Activated CD8-positive, alpha-beta memory T cell treated with anti-CD3 and anti-CD28 coated beads, Interleukin-2, amount 10 ng/mL, durations not matched to agents 7 days and 5 days (primary cell): ENCODE measurements around the gene TGIF2. TPM values are rescaled to one million over a fixed set of nuclear protein-coding genes. Genes with fewer than 3 reads are reported as not detected.
"Not testable (repeated sequence)": the region's sequence is repeated elsewhere in the genome, so short reads cannot be mapped to it uniquely, and the experiment has no call there.

Experiments used
- ATAC-seq: fragments of 150-1000 bp; cut with Tn5 transposase; one replicate; pipeline ENCODE4 v1.10.0; 2021; ENCODE audit warnings: moderate library complexity
- CTCF ChIA-PET: fragments of 350-600 bp; sonication (Branson Sonifier 250); formaldehyde crosslinking; loops from one replicate; lab custom pipeline; 2021; ENCODE audit warnings: antibody characterized with exemption; lab: Charles Lee
- DNase-seq: peaks from one replicate; pipeline ENCODE4 v3.0.0-alpha.2; 2020
- H3K27ac Mint-ChIP-seq: one replicate; pipeline ENCODE4 v1.8.0; 2021; ENCODE audit warnings: mild to moderate bottlenecking, mixed read lengths
- H3K27me3 Mint-ChIP-seq: one replicate; pipeline ENCODE4 v1.8.0; 2021; ENCODE audit warnings: mixed read lengths
- H3K36me3 Mint-ChIP-seq: one replicate; pipeline ENCODE4 v1.8.0; 2021; ENCODE audit warnings: mild to moderate bottlenecking, mixed read lengths
- H3K4me1 Mint-ChIP-seq: one replicate; pipeline ENCODE4 v1.8.0; 2021; ENCODE audit warnings: mixed read lengths
- H3K4me3 Mint-ChIP-seq: one replicate; pipeline ENCODE4 v1.8.0; 2021; ENCODE audit warnings: mild to moderate bottlenecking, moderate library complexity, mixed read lengths
- H3K9me3 Mint-ChIP-seq: one replicate; pipeline ENCODE4 v1.8.0; 2022; ENCODE audit warnings: low read depth, mixed read lengths
- total RNA-seq, 2 experiments: library from RNA; stranded (reverse); gene quantifications; one replicate each; pipeline ENCODE4 v1.2.3, GENCODE V29; 2021

The TGIF2 gene
- total RNA-seq, 2 experiments from 2014 or later: 32.5 to 40.9 TPM

DNA sequence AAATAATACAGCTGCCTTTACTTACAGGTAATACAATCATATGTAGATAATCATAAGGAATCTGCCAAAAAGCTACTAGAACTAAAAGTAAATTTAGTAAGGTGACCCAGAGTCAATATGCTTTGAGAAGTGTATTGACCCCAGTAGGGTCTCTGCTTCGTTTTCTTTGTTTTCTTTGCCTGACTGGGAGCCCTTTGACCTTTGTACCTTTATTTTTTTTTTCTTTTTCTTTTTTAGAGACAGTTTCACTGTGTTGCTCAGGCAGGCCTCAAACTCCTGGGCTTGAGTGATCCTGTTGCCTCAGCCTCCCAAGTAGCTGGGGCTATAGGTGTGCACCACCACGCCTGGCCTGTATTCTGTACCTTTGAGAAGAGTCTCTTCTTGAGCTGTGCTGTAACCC is 50.0 kb downstream of the TGIF2 start:
- Mint-ChIP-seq H3K4me1 (peaks cover 36% of the 10 kb centered on the region), H3K27ac (peak overlapping the region; percentile 48), H3K9me3 (no peaks in the 10 kb centered on the region), H3K36me3 (peaks cover 57% of the 10 kb centered on the region), H3K27me3 (no peaks in the 10 kb centered on the region), H3K4me3 (no peak overlapping the region)
- ATAC-seq: no peak
- DNase-seq: no peak
- CTCF ChIA-PET: interaction anchor here (0.8 to 2.5 kb wide), 4 partner anchors 11 to 150 kb away, joined by 3 to 11 read pairs (median 4); partner anchors contain the start of gene DSN1

DNA sequence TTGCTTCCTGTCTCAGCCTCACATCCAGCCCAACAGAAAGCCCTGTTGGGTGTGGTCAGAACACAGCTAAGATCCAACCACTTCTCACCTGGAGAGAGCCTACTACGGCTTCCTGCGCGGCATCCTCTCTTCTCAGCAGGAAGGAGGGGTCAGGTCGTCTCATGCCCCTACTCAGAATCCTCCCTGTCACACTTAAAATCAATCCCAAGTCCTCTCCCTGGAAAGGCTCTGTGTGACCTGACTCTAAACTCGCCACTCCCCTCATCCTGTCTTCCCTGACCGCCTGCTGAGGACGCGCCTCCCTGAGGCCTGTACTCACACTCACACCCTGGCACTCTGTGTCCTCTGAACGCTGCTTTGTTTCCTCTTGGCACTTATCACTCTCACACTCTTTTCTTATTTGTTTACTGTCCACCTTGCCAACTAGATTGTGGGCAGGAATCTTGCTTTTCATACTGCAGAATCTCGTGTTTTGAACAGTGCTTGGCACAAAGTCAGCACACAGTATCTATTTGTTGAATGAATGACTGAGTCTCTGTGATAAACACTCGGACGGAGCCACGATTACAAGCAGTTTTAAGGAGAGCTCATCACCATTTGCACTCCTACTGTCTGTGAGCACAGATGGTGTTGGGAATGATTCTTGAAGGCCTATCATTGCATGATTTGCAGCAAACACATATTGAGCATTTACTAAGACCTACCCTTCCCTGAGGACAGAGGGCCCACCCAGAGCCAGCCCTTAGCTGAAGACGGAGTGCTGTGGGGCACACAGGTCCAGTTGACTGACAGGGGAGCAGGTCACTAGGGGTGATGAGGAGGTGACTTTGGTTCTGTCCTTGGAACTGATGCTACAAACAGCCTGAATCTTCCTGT is 50.9 kb downstream of the TGIF2 start:
- Mint-ChIP-seq H3K9me3 (no peaks in the 10 kb centered on the region), H3K36me3 (peaks cover 59% of the 10 kb centered on the region), H3K4me1 (peaks cover 43% of the 10 kb centered on the region), H3K27me3 (no peaks in the 10 kb centered on the region), H3K27ac (peak overlapping the region; percentile 48), H3K4me3 (no peak overlapping the region)
- ATAC-seq (no peak), DNase-seq (no peak)
- CTCF ChIA-PET: interaction anchor here (0.8 to 2.5 kb wide), 5 partner anchors 11 to 150 kb away, joined by 3 to 11 read pairs (median 4); partner anchors contain the start of gene DSN1

DNA sequence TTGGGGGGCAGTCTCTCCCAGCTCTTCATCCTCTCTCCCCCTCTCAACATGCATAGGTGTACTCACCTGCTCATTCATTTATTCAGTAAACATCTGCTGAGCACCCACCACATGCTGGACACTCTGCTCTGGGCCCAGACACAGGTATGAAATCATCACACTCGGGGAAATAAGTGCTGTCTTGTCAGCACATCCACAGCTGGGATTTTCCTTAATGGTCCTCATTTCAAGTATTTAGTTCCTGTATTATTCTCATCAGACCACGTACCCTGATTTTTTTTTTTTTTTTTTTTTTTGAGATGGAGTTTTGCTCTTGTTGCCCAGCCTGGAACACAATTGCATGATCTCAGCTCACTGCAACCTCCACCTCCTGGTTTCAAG is 51.5 kb downstream of the TGIF2 start:
- H3K9me3 Mint-ChIP-seq: no peaks in the 10 kb centered on the region
- no peak overlapping the region for H3K4me3 Mint-ChIP-seq
- H3K27ac Mint-ChIP-seq: no peak overlapping the region
- DNase-seq (no peak), ATAC-seq (no peak)
- H3K4me1 Mint-ChIP-seq: peaks cover 49% of the 10 kb centered on the region
- CTCF ChIA-PET: interaction anchor here (0.9 to 2.5 kb wide), 3 partner anchors 12 to 133 kb away, joined by 3 to 11 read pairs (median 4); no protein-coding TSS in a partner anchor
- H3K27me3 Mint-ChIP-seq: no peaks in the 10 kb centered on the region
- H3K36me3 Mint-ChIP-seq: peaks cover 62% of the 10 kb centered on the region

DNA sequence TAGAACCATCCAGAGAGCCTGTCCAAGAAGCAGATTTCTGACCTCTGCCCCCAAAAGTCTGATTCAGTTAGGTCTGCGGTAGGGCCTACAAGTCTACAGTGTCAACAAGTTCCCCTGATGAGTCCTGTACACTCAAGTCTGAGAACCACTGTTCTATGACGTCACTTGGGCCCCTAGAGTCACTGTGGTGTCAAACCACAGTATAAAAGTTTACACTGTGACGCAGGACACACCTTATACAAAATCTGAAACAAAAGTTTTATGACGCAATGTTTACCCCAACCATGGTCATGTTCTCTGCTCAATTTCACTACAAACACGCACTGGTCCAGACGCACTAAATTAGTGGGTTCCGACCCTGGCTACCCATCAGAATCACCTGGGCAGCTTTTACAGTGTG is 54.7 kb downstream of the TGIF2 start:
- H3K27me3 Mint-ChIP-seq: no peaks in the 10 kb centered on the region
- ATAC-seq (peak; percentile 62), DNase-seq (peak; percentile 75)
- H3K27ac Mint-ChIP-seq: peak overlapping the region; percentile 83
- no peaks in the 10 kb centered on the region for H3K9me3 Mint-ChIP-seq
- H3K4me3 Mint-ChIP-seq: no peak overlapping the region
- peaks cover 70% of the 10 kb centered on the region for H3K36me3 Mint-ChIP-seq
- peaks cover 68% of the 10 kb centered on the region for H3K4me1 Mint-ChIP-seq
- CTCF ChIA-PET: interaction anchor here (1.2 to 5.5 kb wide), 2 partner anchors 17 to 23 kb away, joined by 5 to 22 read pairs; partner anchors contain the start of gene RAB5IF

DNA sequence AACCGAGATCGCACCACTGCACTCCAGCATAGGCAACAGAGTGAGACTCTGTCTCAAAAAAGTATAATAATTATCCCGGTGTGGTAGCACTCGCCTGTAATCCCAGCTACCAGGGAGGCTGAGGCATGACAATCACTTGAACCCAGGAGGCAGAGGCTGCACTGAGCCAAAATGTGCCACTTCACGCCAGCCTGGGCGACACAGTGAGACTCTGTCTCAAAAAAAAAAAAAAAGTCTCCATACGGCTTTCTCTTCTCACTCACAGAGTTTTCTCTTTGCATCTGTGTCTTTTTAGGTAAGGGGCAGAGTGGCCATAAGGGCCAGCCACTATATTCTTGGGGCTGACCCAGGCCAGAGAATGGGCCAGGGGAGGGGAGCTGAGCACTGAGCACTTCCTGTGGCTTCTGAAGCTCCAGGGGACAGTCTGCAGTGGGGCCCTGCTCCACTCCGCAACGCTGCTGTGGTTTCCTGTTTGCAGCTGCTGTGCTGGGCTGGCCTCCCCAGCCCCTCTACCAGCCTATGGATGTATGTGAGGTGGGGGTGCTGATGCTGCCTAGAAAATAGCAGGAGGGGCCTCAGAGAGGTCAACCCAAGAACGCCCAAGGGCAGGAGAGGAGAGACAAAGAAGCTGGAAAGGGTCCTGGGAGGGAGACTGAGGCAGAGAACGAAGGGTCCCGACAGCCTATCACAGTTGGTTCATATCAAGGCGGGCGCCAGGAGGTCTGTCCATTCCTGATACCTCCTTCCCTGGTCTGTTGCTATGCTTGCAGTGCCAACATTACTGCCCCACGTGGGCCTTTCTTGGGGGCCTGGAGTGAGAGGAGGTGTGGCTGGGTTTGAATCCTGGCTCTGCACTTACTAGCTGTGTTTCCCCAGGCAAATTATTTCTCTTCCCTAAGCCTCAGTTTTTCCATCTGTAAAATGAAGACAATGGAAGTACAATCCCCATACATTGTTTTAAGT is 56.6 kb downstream of the TGIF2 start:
- ATAC-seq (peak; percentile 89), DNase-seq (peak; percentile 83)
- Mint-ChIP-seq H3K4me1 (peaks cover 64% of the 10 kb centered on the region), H3K9me3 (no peaks in the 10 kb centered on the region), H3K4me3 (peak overlapping the region; percentile 64), H3K27me3 (no peaks in the 10 kb centered on the region), H3K27ac (peak overlapping the region; percentile 96), H3K36me3 (peaks cover 61% of the 10 kb centered on the region)
- CTCF ChIA-PET: interaction anchor here (0.6 to 5.5 kb wide), 16 partner anchors 16 to 179 kb away, joined by 3 to 22 read pairs (median 3); partner anchors contain the start of genes DSN1, RAB5IF, SLA2 and TGIF2

DNA sequence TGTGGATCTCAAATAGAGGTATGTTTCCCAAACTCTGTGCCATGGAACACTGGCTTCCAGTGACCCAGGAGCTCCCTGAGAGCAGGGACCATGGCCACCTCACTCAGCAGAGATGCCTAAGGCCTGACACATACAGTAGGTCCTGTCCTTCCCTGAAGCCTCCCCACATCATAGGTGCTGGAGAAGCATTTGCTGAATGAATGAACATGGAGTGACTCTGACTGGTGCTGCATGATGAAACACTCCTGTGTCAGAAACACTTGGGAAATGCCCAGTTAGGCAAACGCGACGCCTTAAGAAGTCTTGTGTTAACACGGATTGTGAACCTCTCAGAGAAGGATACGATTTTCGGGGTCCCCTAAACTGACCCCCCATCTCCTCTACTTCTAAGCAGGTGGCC is 58.2 kb downstream of the TGIF2 start:
- CTCF ChIA-PET: interaction anchor here (1.1 to 1.6 kb wide), 2 partner anchors 13 to 177 kb away, joined by 3 to 10 read pairs; no protein-coding TSS in a partner anchor
- ATAC-seq (no peak), DNase-seq (no peak)
- Mint-ChIP-seq H3K4me1 (peaks cover 69% of the 10 kb centered on the region), H3K27ac (peak overlapping the region; percentile 96), H3K36me3 (peaks cover 63% of the 10 kb centered on the region), H3K9me3 (no peaks in the 10 kb centered on the region), H3K4me3 (no peak overlapping the region), H3K27me3 (no peaks in the 10 kb centered on the region)

DNA sequence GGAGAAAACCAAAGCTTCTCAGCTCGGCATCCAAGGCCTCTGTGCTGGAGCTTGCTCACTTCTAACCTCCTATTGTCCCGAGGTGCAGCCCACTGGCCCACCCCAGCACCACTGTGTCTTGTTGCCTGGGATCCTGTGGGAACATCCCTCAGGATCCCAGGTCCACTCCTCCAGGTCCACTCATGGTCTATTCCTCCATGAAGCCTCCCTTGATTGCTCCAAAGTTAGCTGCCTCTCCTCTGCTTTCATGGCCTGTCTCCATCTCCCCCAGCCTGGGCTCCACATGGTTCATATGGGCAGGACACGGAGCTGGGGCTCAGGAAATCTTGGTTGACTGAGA is 58.7 kb downstream of the TGIF2 start:
- CTCF ChIA-PET: interaction anchor here (1.6 kb wide), 1 partner anchor 12 kb away, joined by 10 read pairs; no protein-coding TSS in a partner anchor
- H3K36me3 Mint-ChIP-seq: peaks cover 62% of the 10 kb centered on the region

DNA sequence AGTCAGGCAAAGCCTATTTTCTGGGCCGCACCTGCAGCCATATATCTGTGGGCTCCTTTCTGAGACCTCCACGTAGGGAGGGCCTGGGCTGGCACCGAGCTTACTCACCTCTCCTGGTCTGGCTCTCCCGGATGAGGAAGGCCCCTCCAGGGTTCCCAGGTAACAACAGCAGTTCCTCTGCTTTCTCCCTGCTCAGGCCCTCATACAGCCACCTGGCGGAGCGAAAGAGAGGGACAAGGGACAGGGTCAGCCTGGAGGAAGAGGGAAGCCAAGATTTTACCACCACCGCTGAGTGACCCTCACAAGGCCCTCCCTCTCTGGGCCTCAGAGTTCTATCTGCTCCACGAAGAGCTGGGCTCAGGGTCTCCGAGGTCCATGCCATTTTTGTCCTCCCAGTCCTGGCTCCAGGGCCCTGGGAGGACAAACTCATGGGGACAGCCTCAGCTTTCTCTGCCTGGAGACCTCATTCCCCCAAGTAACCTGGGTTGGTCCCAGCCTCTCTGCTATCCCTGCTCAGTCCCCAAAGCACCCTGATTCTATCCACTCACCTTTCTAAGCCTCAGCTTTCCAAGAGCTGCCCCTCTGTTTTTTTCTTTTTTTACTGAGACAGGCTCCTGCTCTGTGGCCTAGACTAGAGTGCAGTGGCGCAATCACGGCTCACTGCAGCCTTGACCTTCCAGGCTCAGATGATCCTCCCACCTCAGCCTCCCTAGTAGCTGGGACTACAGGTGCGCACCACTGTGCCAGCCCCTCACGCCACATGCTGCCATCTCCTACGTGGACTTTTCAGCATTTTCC is 59.3 kb downstream of the TGIF2 start:
- DNase-seq (no peak), ATAC-seq (no peak)
- Mint-ChIP-seq H3K27ac (peak overlapping the region; percentile 96), H3K4me1 (peaks cover 62% of the 10 kb centered on the region), H3K9me3 (no peaks in the 10 kb centered on the region), H3K4me3 (no peak overlapping the region), H3K36me3 (peaks cover 58% of the 10 kb centered on the region), H3K27me3 (no peaks in the 10 kb centered on the region)
- CTCF ChIA-PET: interaction anchor here (1.6 kb wide), 1 partner anchor 12 kb away, joined by 10 read pairs; no protein-coding TSS in a partner anchor

More for the DNA sequence above, 58.7 kb downstream of the TGIF2 start:
- no peaks in the 10 kb centered on the region for H3K9me3 Mint-ChIP-seq
- no peak for DNase-seq
- H3K4me1 Mint-ChIP-seq: peaks cover 67% of the 10 kb centered on the region
- no peak overlapping the region for H3K4me3 Mint-ChIP-seq
- H3K27ac Mint-ChIP-seq: peak overlapping the region; percentile 96
- no peak for ATAC-seq
- no peaks in the 10 kb centered on the region for H3K27me3 Mint-ChIP-seq

DNA sequence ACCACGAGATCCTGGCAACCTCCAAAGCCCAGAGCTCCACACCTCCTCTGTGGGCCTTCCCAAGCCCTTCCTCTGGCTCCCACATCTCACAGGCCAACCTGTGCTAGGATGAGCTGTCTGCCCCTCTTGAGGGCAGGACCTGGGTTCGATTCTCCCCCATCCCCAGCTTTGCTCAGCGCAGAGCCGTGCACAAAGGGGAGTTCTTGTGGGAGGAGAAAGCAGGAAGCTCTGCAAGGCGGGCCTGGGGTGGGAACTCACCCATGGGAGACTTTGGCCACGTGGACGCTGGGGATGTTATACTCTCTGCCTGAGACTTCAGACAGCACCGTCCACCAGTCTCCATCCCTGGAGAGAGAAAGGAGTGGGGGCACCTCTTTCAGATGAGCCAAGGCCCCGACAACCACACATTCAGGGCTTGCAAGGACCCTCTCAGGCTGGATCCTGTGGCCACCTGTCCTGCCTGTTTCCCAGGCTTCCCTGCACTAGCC is 59.9 kb downstream of the TGIF2 start:
- Mint-ChIP-seq H3K9me3 (no peaks in the 10 kb centered on the region), H3K27ac (peak overlapping the region; percentile 43), H3K4me1 (peaks cover 57% of the 10 kb centered on the region), H3K4me3 (no peak overlapping the region), H3K36me3 (peaks cover 57% of the 10 kb centered on the region), H3K27me3 (no peaks in the 10 kb centered on the region)
- no peak for ATAC-seq
- no peak for DNase-seq
- CTCF ChIA-PET: interaction anchor here (1.6 kb wide), 1 partner anchor 11 kb away, joined by 10 read pairs; no protein-coding TSS in a partner anchor

DNA sequence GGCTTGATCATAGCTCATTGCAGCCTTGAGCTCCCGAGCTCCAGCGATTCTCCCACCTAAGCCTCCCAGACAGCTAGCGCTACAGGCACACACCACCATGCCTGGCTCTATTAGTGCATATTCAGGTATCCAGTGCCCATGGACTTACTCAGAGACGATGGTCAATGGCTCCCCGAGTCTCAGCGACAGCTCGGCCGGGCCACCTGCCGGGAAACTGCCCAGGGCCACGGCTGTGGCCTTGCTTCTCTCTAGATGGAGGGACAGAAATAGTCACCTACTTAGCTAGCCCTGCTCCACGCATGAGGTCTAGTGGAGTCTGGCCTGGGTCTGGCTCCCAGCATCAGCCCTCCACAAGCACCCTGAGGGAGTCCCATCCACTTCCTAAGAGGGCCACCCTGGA is 60.9 kb downstream of the TGIF2 start:
- no peaks in the 10 kb centered on the region for H3K9me3 Mint-ChIP-seq
- peak overlapping the region; percentile 73 for H3K27ac Mint-ChIP-seq
- peaks cover 56% of the 10 kb centered on the region for H3K4me1 Mint-ChIP-seq
- peaks cover 64% of the 10 kb centered on the region for H3K36me3 Mint-ChIP-seq
- CTCF ChIA-PET: no interaction called here
- no peak overlapping the region for H3K4me3 Mint-ChIP-seq
- ATAC-seq (no peak), DNase-seq (no peak)
- no peaks in the 10 kb centered on the region for H3K27me3 Mint-ChIP-seq

DNA sequence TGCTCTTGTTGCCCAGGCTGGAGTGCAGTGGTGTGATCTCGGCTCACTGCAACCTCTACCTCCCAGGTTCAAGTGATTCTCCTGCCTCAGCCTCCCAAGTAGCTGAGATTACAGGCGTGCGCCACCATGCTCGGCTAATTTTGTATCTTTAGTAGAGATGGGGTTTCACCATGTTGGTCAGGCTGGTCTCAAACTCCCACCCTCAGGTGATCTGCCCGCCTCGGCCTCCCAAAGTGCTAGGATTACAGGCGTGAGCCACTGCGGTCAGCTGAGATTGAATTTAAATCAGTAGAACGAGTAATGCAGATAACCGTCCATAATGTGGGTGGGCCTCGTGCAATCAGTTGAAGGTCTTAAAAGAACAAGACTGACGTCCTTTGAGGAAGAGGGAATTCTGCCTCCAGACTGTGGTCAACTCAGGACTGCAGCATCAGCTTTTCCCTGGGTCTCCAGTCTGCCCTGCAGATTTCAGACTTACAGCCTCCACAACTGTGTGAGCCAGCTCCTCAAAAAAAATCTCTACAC is 65.5 kb downstream of the TGIF2 start:
- DNase-seq, H3K4me3 Mint-ChIP-seq, H3K27me3 Mint-ChIP-seq, ATAC-seq, H3K9me3 Mint-ChIP-seq, H3K27ac Mint-ChIP-seq: not testable (repeated sequence)
- H3K36me3 Mint-ChIP-seq: peaks cover 72% of the 10 kb centered on the region
- CTCF ChIA-PET: interaction anchor here (1.5 kb wide), 1 partner anchor 13 kb away, joined by 3 read pairs; no protein-coding TSS in a partner anchor
- H3K4me1 Mint-ChIP-seq: peaks cover 49% of the 10 kb centered on the region

DNA sequence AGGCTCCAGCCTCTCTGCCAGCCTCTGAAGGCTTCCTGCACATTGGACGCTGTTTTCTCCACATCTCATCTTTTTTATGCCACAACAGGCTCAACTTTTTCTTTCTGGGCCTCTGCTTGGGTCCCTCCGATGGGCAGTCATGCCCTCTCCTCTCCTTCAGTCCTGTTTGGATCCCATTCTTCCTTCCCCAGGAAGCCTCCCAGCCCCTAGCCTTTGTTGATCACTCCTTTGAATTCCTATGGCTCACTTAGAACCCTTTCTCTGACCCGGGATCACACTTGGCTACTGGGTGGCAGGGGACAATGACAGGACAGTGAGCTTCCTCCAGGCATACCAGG is 68.1 kb downstream of the TGIF2 start:
- peak overlapping the region; percentile 98 for H3K27ac Mint-ChIP-seq
- ATAC-seq (no peak), DNase-seq (no peak)
- no peaks in the 10 kb centered on the region for H3K9me3 Mint-ChIP-seq
- H3K27me3 Mint-ChIP-seq: no peaks in the 10 kb centered on the region
- peaks cover 47% of the 10 kb centered on the region for H3K4me1 Mint-ChIP-seq
- H3K4me3 Mint-ChIP-seq: no peak overlapping the region
- peaks cover 76% of the 10 kb centered on the region for H3K36me3 Mint-ChIP-seq
- CTCF ChIA-PET: interaction anchor here (0.8 to 5.4 kb wide), 2 partner anchors 28 to 36 kb away, joined by 3 to 32 read pairs; partner anchors contain the start of gene RAB5IF
